Subcutaneous abdominal adipose tissue (tissue), 5 donors: ENCODE measurements around the gene CPN2.

Source experiments
- H3K27ac ChIP-seq: one replicate; pipeline ENCODE4 v1.7.0; 2013; ENCODE audit warnings: low read depth, mild to moderate bottlenecking, inconsistent platforms, low read length, moderate library complexity
- H3K27me3 ChIP-seq, 5 donors: one replicate each; pipeline ENCODE4 v1.7.0; 2013; ENCODE audit warnings: low read length in 5 of 5, inconsistent platforms in 1 of 5; ENCODE audit not compliant: control insufficient read depth in 5 of 5, insufficient read depth in 4 of 5
- H3K36me3 ChIP-seq, 5 donors: one replicate each; pipeline ENCODE4 v1.7.0; 2013; ENCODE audit warnings: low read length in 5 of 5; ENCODE audit not compliant: control insufficient read depth in 5 of 5, insufficient read depth in 5 of 5
- H3K4me1 ChIP-seq, 5 donors: one replicate each; pipeline ENCODE4 v1.7.0; 2013; ENCODE audit warnings: low read length in 5 of 5, mild to moderate bottlenecking in 3 of 5, moderate library complexity in 1 of 5; ENCODE audit not compliant: control insufficient read depth in 5 of 5, insufficient read depth in 5 of 5
- H3K4me3 ChIP-seq, 5 donors: one replicate each; pipeline ENCODE4 v1.7.0; 2013; ENCODE audit warnings: low read length in 5 of 5, low read depth in 1 of 5
- H3K9ac ChIP-seq, 5 donors: one replicate each; pipeline ENCODE4 v1.7.0; 2013; ENCODE audit warnings: low read length in 5 of 5, mild to moderate bottlenecking in 4 of 5, moderate library complexity in 3 of 5
- H3K9me3 ChIP-seq, 5 donors: one replicate each; pipeline ENCODE4 v1.7.0; 2013; ENCODE audit warnings: low read length in 5 of 5; ENCODE audit not compliant: control insufficient read depth in 5 of 5
- donor health status: healthy.
- donor health status: healthy.
- donor health status: healthy.
- donor health status: healthy.
- donor health status: healthy.

The CPN2 gene

GRCh38 chr3:194364314-194364651 lies 13.2 kb upstream of the CPN2 start:
- no peak overlapping the region for H3K4me3 ChIP-seq
- no peaks in the 10 kb centered on the region for H3K9me3 ChIP-seq
- H3K4me1 ChIP-seq, result peaks cover 0 to 16% (median 10%) of the 10 kb centered on the region in 5 donors
- no peak overlapping the region for H3K27ac ChIP-seq
- H3K9ac ChIP-seq, result no peak overlapping the region
- peaks cover 8 to 22% (median 12%) of the 10 kb centered on the region in 5 donors for H3K27me3 ChIP-seq
- no peaks in the 10 kb centered on the region for H3K36me3 ChIP-seq

- Histone ChIP-seq H3K9me3 (no peaks in the 10 kb centered on the region), H3K9ac (no peak overlapping the region), H3K4me1 (peaks cover 0 to 15% (median 10%) of the 10 kb centered on the region in 5 donors), H3K27ac (no peak overlapping the region), H3K36me3 (no peaks in the 10 kb centered on the region), H3K4me3 (no peak overlapping the region), H3K27me3 (peaks cover 5 to 22% (median 12%) of the 10 kb centered on the region in 5 donors)
These were observed 9.4 kb upstream of the CPN2 start for GRCh38 chr3:194360568-194360967.

- peaks cover 5 to 22% (median 12%) of the 10 kb centered on the region in 5 donors for H3K27me3 ChIP-seq
- no peak overlapping the region for H3K27ac ChIP-seq
- no peak overlapping the region for H3K4me3 ChIP-seq
- H3K4me1 ChIP-seq, result no peaks in the 10 kb centered on the region
- no peaks in the 10 kb centered on the region for H3K9me3 ChIP-seq
- no peaks in the 10 kb centered on the region for H3K36me3 ChIP-seq
- no peak overlapping the region for H3K9ac ChIP-seq
These were observed 6.6 kb upstream of the CPN2 start for GRCh38 chr3:194357681-194358080.

- peaks cover 5 to 22% (median 10%) of the 10 kb centered on the region in 5 donors for H3K27me3 ChIP-seq
- H3K9ac ChIP-seq, result no peak overlapping the region
- no peaks in the 10 kb centered on the region for H3K4me1 ChIP-seq
- no peak overlapping the region for H3K4me3 ChIP-seq
- H3K36me3 ChIP-seq, result no peaks in the 10 kb centered on the region
- no peaks in the 10 kb centered on the region for H3K9me3 ChIP-seq
- no peak overlapping the region for H3K27ac ChIP-seq
These were observed 4.3 kb upstream of the CPN2 start for GRCh38 chr3:194355379-194355778.

- Histone ChIP-seq H3K4me1 (no peaks in the 10 kb centered on the region), H3K9me3 (no peaks in the 10 kb centered on the region), H3K36me3 (no peaks in the 10 kb centered on the region), H3K4me3 (no peak overlapping the region), H3K27ac (no peak overlapping the region), H3K27me3 (peaks cover 5 to 21% (median 9%) of the 10 kb centered on the region in 5 donors), H3K9ac (no peak overlapping the region)
These were observed 3.2 kb upstream of the CPN2 start for GRCh38 chr3:194354315-194354714.

GRCh38 chr3:194352667-194353246 lies 1.6 kb upstream of the CPN2 start:
- no peak overlapping the region for H3K4me3 ChIP-seq
- no peaks in the 10 kb centered on the region for H3K36me3 ChIP-seq
- H3K9me3 ChIP-seq, result no peaks in the 10 kb centered on the region
- no peaks in the 10 kb centered on the region for H3K4me1 ChIP-seq
- peaks cover under 1 to 12% (median 9%) of the 10 kb centered on the region in 5 donors for H3K27me3 ChIP-seq
- no peak overlapping the region for H3K27ac ChIP-seq
- H3K9ac ChIP-seq, result no peak overlapping the region

- H3K4me3 ChIP-seq, result no peak overlapping the region
- no peaks in the 10 kb centered on the region for H3K36me3 ChIP-seq
- H3K27ac ChIP-seq, result no peak overlapping the region
- peaks cover 0 to 8% (median 5%) of the 10 kb centered on the region in 5 donors for H3K27me3 ChIP-seq
- H3K9me3 ChIP-seq, result no peaks in the 10 kb centered on the region
- no peak overlapping the region for H3K9ac ChIP-seq
- H3K4me1 ChIP-seq, result no peaks in the 10 kb centered on the region
These were observed 916 bp upstream of the CPN2 start for GRCh38 chr3:194351952-194352536.

- no peaks in the 10 kb centered on the region for H3K4me1 ChIP-seq
- H3K27ac ChIP-seq, result no peak overlapping the region
- H3K9ac ChIP-seq, result no peak overlapping the region
- H3K4me3 ChIP-seq, result no peak overlapping the region
- H3K27me3 ChIP-seq, result peaks cover 0 to 8% (median 2%) of the 10 kb centered on the region in 5 donors
- no peaks in the 10 kb centered on the region for H3K36me3 ChIP-seq
- H3K9me3 ChIP-seq, result no peaks in the 10 kb centered on the region
These were observed 429 bp downstream of the CPN2 start for GRCh38 chr3:194350726-194351071.

- Histone ChIP-seq H3K4me1 (no peaks in the 10 kb centered on the region), H3K4me3 (no peak overlapping the region)
These were observed 2.8 kb downstream of the CPN2 start for GRCh38 chr3:194348354-194348753.

GRCh38 chr3:194346621-194347020 lies 4.5 kb downstream of the CPN2 start:
- no peak overlapping the region for H3K4me3 ChIP-seq
- no peaks in the 10 kb centered on the region for H3K9me3 ChIP-seq
- H3K9ac ChIP-seq, result no peak overlapping the region
- no peak overlapping the region for H3K27ac ChIP-seq
- H3K27me3 ChIP-seq, result peaks cover 0 to 14% (median 4%) of the 10 kb centered on the region in 5 donors
- no peaks in the 10 kb centered on the region for H3K36me3 ChIP-seq
- no peaks in the 10 kb centered on the region for H3K4me1 ChIP-seq

More at GRCh38 chr3:194348354-194348753, 2.8 kb downstream of the CPN2 start:
- Histone ChIP-seq H3K9me3 (no peaks in the 10 kb centered on the region), H3K36me3 (no peaks in the 10 kb centered on the region), H3K27me3 (peaks cover 0 to 14% (median 4%) of the 10 kb centered on the region in 5 donors), H3K9ac (no peak overlapping the region), H3K27ac (no peak overlapping the region)
